ENCODE measurements around the gene PRPF40A.

Gene PRPF40A

GRCh38 chr2:152718909-152719645 lies 1.8 kb upstream of the PRPF40A start (continued):
- TF ChIP-seq ZBTB6 (tag by site-specific recombination; IDR thresholded peaks at IDR 0.05) (no peak), ZNF169 (tag by site-specific recombination; IDR thresholded peaks at IDR 0.05) (no peak), ZNF292 (tag by site-specific recombination; IDR thresholded peaks at IDR 0.05; ENCODE audit: borderline replicate concordance, low read depth) (no peak), TSHZ1 (tag by site-specific recombination; IDR thresholded peaks at IDR 0.05; ENCODE audit: borderline replicate concordance) (no peak), ZNF140 (tag by site-specific recombination; IDR thresholded peaks at IDR 0.05) (no peak), KLF8 (tag by site-specific recombination; IDR thresholded peaks at IDR 0.05) (0 out of 2 replicates have a peak, but pooled peaks have one; percentile 3), ZSCAN30 (tag by site-specific recombination; IDR thresholded peaks at IDR 0.05) (no peak), ZNF184 (tag by site-specific recombination; IDR thresholded peaks at IDR 0.05) (no peak), ZNF354C (tag by site-specific recombination; IDR thresholded peaks at IDR 0.05; ENCODE audit: borderline replicate concordance, low read depth) (no peak), ZNF362 (tag by site-specific recombination; IDR thresholded peaks at IDR 0.05) (no peak), ZNF174 (tag by site-specific recombination; IDR thresholded peaks at IDR 0.05) (no peak), ZNF670 (tag by site-specific recombination; IDR thresholded peaks at IDR 0.05; ENCODE audit: low read depth) (no peak), ZFP69B (tag by site-specific recombination; IDR thresholded peaks at IDR 0.05) (no peak), GLIS1 (tag by site-specific recombination; IDR thresholded peaks at IDR 0.05) (no peak), ZFP37 (tag by site-specific recombination; IDR thresholded peaks at IDR 0.05) (0 out of 2 replicates have a peak, but pooled peaks have one; percentile 6), ZNF701 (tag by site-specific recombination; IDR thresholded peaks at IDR 0.05) (no peak), ZBTB8A (tag by site-specific recombination; IDR thresholded peaks at IDR 0.05) (peak; percentile 63), RBAK (tag by site-specific recombination; IDR thresholded peaks at IDR 0.05) (no peak), CTCF (tag by site-specific recombination; IDR thresholded peaks at IDR 0.05) (no peak), HIC1 (tag by site-specific recombination; IDR thresholded peaks at IDR 0.05) (0 out of 2 replicates have a peak, but pooled peaks have one; percentile 61), KLF10 (tag by site-specific recombination; IDR thresholded peaks at IDR 0.05) (no peak), ZNF677 (tag by site-specific recombination; IDR thresholded peaks at IDR 0.05) (no peak), ZNF416 (tag by site-specific recombination; IDR thresholded peaks at IDR 0.05) (no peak), ZNF366 (tag by site-specific recombination; conservative IDR thresholded peaks at IDR 0.05) (peak; percentile 49; the same call in 1 of the 2 replicates), ZNF610 (tag by site-specific recombination; IDR thresholded peaks at IDR 0.05; ENCODE audit: borderline replicate concordance) (no peak), ZSCAN16 (tag by site-specific recombination; IDR thresholded peaks at IDR 0.05) (no peak), KLF7 (tag by site-specific recombination; IDR thresholded peaks at IDR 0.05; ENCODE audit: borderline replicate concordance) (peak; percentile 81), ZNF561 (tag by site-specific recombination; IDR thresholded peaks at IDR 0.05; ENCODE audit: borderline replicate concordance) (no peak), KLF9 (tag by site-specific recombination; IDR thresholded peaks at IDR 0.05; ENCODE audit: low read depth) (peak; percentile 52; the same call in 1 of the 2 replicates), ZNF580 (tag by site-specific recombination; IDR thresholded peaks at IDR 0.05) (no peak)
